Measurements from ENCODE around the gene TREH. TPM values are rescaled to one million over a fixed set of nuclear protein-coding genes. Genes with fewer than 3 reads are reported as not detected.
A peak's percentile ranks its signal among the peaks of the same experiment; 100 is the strongest.
"Not testable (repeated sequence)": the region's sequence is repeated elsewhere in the genome, so short reads cannot be mapped to it uniquely, and the experiment has no call there.

TREH gene
- total and polyA plus RNA-seq, 2 of the 8 experiments (the other 6 are each of a cell fraction or from before 2014, with no cell fraction given): 0.03 TPM; not detected in 1

GRCh38 chr11:118717221-118717620 lies 37.8 kb upstream of the TREH start:
- not testable (repeated sequence) for H2BK20ac ChIP-seq (ENCODE audit: low read length); H4K5ac ChIP-seq (ENCODE audit: insufficient read length, low read depth, low read length); H3K9me3 ChIP-seq (ENCODE audit: insufficient read depth in 2 of 2, low read depth in 1 of 2, low read length in 1 of 2); H3K79me1 ChIP-seq (ENCODE audit: low read depth, low read length); H2AFZ ChIP-seq (ENCODE audit: low read length); H2BK15ac ChIP-seq (ENCODE audit: low read length); H2AK5ac ChIP-seq (ENCODE audit: low read depth, low read length); H3K4ac ChIP-seq (replicated peaks; ENCODE audit: insufficient read length, low read depth, low read length); H3K14ac ChIP-seq (ENCODE audit: insufficient read length); H4K91ac ChIP-seq (replicated peaks; ENCODE audit: insufficient read length, low read length); H3K27me3 ChIP-seq (replicated peaks in 1 of 4; ENCODE audit: control insufficient read depth in 3 of 4, extremely low read depth in 1 of 4, insufficient read depth in 3 of 4, low read length in 3 of 4); H2BK120ac ChIP-seq (replicated peaks; ENCODE audit: low read depth, low read length); H3K4me3 ChIP-seq (ENCODE audit: extremely low read depth in 1 of 4, insufficient read depth in 2 of 4, low read depth in 3 of 4, low read length in 4 of 4); H3K36me3 ChIP-seq (ENCODE audit: control insufficient read depth in 2 of 4, insufficient read depth in 4 of 4, low read length in 3 of 4); H2BK5ac ChIP-seq (ENCODE audit: low read depth, low read length); H3K27ac ChIP-seq (ENCODE audit: low read depth, low read length); FAIRE-seq; H4K20me1 ChIP-seq (replicated peaks in 1 of 2; ENCODE audit: control insufficient read depth in 1 of 2, insufficient read depth in 2 of 2, low read length in 2 of 2); H3K18ac ChIP-seq (ENCODE audit: extremely low read depth, low read length); H2BK12ac ChIP-seq (ENCODE audit: low read depth, low read length); H3K23me2 ChIP-seq (ENCODE audit: low read depth, low read length); H3K23ac ChIP-seq (ENCODE audit: insufficient read length); H4K8ac ChIP-seq (ENCODE audit: extremely low read depth, insufficient read depth, low read length); H3K56ac ChIP-seq (replicated peaks; ENCODE audit: insufficient read length, low read depth, low read length); H3K9ac ChIP-seq (replicated peaks in 1 of 4; ENCODE audit: extremely low read depth in 1 of 4, low read depth in 3 of 4, low read length in 3 of 4)
- peaks cover 0 to 22% of the 10 kb centered on the region in 2 experiments; a peak in 2 of 4 replicates for H3K79me2 ChIP-seq (ENCODE audit: control insufficient read depth in 1 of 2, insufficient read depth in 2 of 2, low read length in 2 of 2)
- ChIA-PET POLR2A (ENCODE audit: partially characterized antibody) (interaction anchor here (0.8 to 4.1 kb wide), 12 partner anchors 12 to 177 kb away, joined by 3 to 46 read pairs (median 6); no protein-coding TSS in a partner anchor), CTCF (ENCODE audit: partially characterized antibody) (interaction anchor here (0.7 to 1.5 kb wide), 3 partner anchors 29 to 152 kb away, joined by 3 to 4 read pairs (median 3); no protein-coding TSS in a partner anchor)
- peak in 1 of 2 experiments; percentile 49 for DNase-seq (ENCODE audit: low read depth in 1 of 2, low spot score in 2 of 2)
- 40 to 100% methylated on average over 1 to 6 of the region's 6 CpGs for WGBS, 2 experiments (ENCODE audit: extremely low coverage in 1 of 2, insufficient coverage in 1 of 2, insufficient read length in 1 of 2, insufficient replicate concordance in 2 of 2, low coverage in 1 of 2, low lambda C conversion rate in 2 of 2, missing lambda C conversion rate in 1 of 2)
- TF ChIP-seq NANOG (IDR thresholded peaks at IDR 0.05; ENCODE audit: insufficient read depth, low read depth, low read length, poor library complexity, severe bottlenecking): peak; percentile 10
- peak overlapping the region in 1 of 2 experiments; percentile 32; a peak in 1 of 4 replicates for H3K4me2 ChIP-seq (ENCODE audit: insufficient read depth in 1 of 2, low read depth in 2 of 2, low read length in 2 of 2)
- peaks cover 4 to 15% (median 8%) of the 10 kb centered on the region in 4 experiments for H3K4me1 ChIP-seq (replicated peaks in 1 of 4; ENCODE audit: control insufficient read depth in 3 of 4, insufficient read depth in 4 of 4, low read length in 3 of 4)
